Endothelial cell (in vitro differentiated cells): ENCODE measurements around the gene C16orf46. TPM values are rescaled to one million over a fixed set of nuclear protein-coding genes. Genes with fewer than 3 reads are reported as not detected.

Experiments used
- DNase-seq: peaks from one replicate; pipeline ENCODE4 v3.0.0; 2021; ENCODE audit warnings: low spot score
- H3K27ac Mint-ChIP-seq: one replicate; pipeline ENCODE4 v1.8.0; 2021; ENCODE audit warnings: mixed read lengths, inconsistent platforms; ENCODE audit not compliant: unreplicated experiment
- H3K27me3 Mint-ChIP-seq: one replicate; pipeline ENCODE4 v1.8.0; 2021; ENCODE audit warnings: mild to moderate bottlenecking, moderate library complexity, mixed read lengths, inconsistent platforms; ENCODE audit not compliant: unreplicated experiment
- H3K36me3 Mint-ChIP-seq: one replicate; pipeline ENCODE4 v1.8.0; 2021; ENCODE audit warnings: mild to moderate bottlenecking, low read depth, mixed read lengths, inconsistent platforms; ENCODE audit not compliant: unreplicated experiment
- H3K4me1 Mint-ChIP-seq: one replicate; pipeline ENCODE4 v1.8.0; 2021; ENCODE audit warnings: mild to moderate bottlenecking, mixed read lengths, inconsistent platforms; ENCODE audit not compliant: unreplicated experiment
- H3K4me3 Mint-ChIP-seq: one replicate; pipeline ENCODE4 v1.8.0; 2021; ENCODE audit warnings: mild to moderate bottlenecking, mixed read lengths, inconsistent platforms; ENCODE audit not compliant: unreplicated experiment
- H3K9me3 Mint-ChIP-seq: one replicate; pipeline ENCODE4 v1.8.0; 2021; ENCODE audit warnings: mixed read lengths, inconsistent platforms; ENCODE audit not compliant: unreplicated experiment
- total RNA-seq: library from RNA; stranded (reverse); fragmentation: NEBNext Ultra II Directional; extraction: Animal tissue kit (Norgen Biotek cat#: 25700); gene quantifications from one replicate; pipeline ENCODE4 v1.2.1, GENCODE V29; 2021; ENCODE audit not compliant: unreplicated experiment
- TF ChIP-seq, protein P1 (sequence below): fragments of 200-600 bp; sonication (generic); IDR thresholded peaks from one replicate; pipeline ENCODE4 v1.5.0; 2021; ENCODE audit warnings: antibody characterized with exemption; ENCODE audit not compliant: unreplicated experiment

C16orf46 gene
- total RNA-seq, 1 donor from 2014 or later = 0.18 TPM

DNA sequence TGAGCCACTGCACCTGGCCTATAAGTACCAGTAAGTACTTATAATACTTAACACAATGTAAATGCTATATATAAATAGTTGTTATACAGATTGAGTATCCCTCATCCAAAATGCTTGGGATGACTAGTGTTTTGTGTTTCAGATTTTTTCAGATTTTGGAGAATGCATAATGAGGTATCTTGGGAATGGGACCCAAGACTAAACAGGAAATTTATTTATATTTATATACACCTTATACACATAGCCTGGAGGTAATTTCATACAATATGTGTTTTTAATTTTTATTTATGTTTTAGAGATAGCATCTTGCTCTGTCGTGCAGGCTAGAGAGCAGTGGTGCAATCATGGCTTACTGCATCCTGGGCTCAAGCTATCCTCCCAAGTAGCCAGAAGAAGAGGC, 28.9 kb upstream of the C16orf46 start:
- no peak overlapping the region for H3K4me3 Mint-ChIP-seq
- no peak overlapping the region for H3K27ac Mint-ChIP-seq
- H3K9me3 Mint-ChIP-seq = no peaks in the 10 kb centered on the region
- peaks cover 2% of the 10 kb centered on the region for H3K27me3 Mint-ChIP-seq
- H3K36me3 Mint-ChIP-seq = no peaks in the 10 kb centered on the region
- no peak for DNase-seq
- TF ChIP-seq, protein P1, sequence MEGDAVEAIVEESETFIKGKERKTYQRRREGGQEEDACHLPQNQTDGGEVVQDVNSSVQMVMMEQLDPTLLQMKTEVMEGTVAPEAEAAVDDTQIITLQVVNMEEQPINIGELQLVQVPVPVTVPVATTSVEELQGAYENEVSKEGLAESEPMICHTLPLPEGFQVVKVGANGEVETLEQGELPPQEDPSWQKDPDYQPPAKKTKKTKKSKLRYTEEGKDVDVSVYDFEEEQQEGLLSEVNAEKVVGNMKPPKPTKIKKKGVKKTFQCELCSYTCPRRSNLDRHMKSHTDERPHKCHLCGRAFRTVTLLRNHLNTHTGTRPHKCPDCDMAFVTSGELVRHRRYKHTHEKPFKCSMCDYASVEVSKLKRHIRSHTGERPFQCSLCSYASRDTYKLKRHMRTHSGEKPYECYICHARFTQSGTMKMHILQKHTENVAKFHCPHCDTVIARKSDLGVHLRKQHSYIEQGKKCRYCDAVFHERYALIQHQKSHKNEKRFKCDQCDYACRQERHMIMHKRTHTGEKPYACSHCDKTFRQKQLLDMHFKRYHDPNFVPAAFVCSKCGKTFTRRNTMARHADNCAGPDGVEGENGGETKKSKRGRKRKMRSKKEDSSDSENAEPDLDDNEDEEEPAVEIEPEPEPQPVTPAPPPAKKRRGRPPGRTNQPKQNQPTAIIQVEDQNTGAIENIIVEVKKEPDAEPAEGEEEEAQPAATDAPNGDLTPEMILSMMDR = no peak
- H3K4me1 Mint-ChIP-seq = no peaks in the 10 kb centered on the region

DNA sequence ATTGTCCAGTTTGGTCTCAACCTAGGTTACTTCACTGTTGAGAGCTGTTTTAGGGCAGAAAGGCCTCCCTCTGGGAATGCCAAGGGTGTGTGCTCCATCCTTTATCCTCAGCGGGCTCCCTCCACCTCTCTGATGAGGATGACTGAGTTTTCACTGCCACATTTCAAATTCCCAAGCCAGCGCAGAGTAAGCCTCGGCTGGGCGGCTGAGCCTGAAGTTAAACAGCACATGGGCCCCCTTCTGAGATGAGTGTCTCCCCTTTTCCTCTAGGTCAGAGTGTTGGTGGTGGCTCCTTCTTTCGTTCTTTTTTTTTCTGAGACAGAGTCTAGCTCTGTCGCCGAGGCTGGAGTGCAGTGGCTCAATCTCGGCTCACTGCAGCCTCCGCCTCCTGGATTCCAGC, 24.7 kb upstream of the C16orf46 start:
- Mint-ChIP-seq H3K4me1 (no peaks in the 10 kb centered on the region), H3K27me3 (peaks cover 3% of the 10 kb centered on the region), H3K4me3 (no peak overlapping the region), H3K9me3 (no peaks in the 10 kb centered on the region), H3K27ac (no peak overlapping the region), H3K36me3 (no peaks in the 10 kb centered on the region)
- TF ChIP-seq, protein P1 = no peak
- DNase-seq = no peak

DNA sequence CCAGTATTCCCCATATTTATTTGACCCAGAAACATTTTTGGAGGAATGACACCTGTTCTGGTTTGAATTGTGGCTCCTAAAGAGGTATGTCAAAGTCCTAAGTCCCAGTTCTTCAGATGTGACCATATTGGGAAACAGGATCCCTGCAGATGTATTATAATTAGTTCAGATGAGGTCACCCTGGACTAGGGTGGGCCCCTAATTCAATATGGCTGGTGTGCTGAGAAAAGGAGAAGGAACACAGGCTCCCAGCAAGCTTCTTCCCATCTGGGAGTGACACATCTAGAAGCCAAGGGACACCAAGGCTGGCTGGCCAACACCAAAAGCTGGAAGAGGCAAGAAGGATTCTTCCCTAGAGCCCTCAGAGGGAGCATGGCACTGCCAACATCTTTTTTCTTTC, 22.9 kb upstream of the C16orf46 start:
- no peak for DNase-seq
- Mint-ChIP-seq H3K4me3 (no peak overlapping the region), H3K36me3 (no peaks in the 10 kb centered on the region), H3K9me3 (no peaks in the 10 kb centered on the region), H3K27ac (no peak overlapping the region), H3K4me1 (no peaks in the 10 kb centered on the region), H3K27me3 (peaks cover 3% of the 10 kb centered on the region)
- TF ChIP-seq, protein P1 = no peak

DNA sequence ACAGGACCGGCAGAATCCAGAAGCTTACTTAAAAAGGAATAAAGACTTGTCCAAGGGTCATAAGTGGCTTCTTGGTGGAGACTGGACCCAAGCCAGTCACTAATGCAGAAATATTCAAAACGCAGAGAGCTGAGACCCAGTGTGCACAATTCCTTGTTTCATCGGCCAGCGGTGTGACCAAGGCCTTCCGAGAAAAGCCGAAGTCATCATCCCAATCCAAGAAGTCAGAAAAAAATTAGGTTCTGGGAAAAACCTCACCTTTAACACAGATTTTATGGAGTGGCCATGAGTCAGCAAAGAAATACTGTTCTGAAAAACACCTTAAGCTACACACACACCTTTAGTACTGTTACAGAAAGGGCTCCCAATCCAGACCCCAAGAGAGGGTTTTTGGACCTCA, 20.2 kb upstream of the C16orf46 start:
- no peaks in the 10 kb centered on the region for H3K9me3 Mint-ChIP-seq
- TF ChIP-seq, protein P1 = no peak
- DNase-seq = no peak
- H3K36me3 Mint-ChIP-seq = no peaks in the 10 kb centered on the region
- no peak overlapping the region for H3K27ac Mint-ChIP-seq
- H3K4me1 Mint-ChIP-seq = no peaks in the 10 kb centered on the region
- H3K27me3 Mint-ChIP-seq = peaks cover 5% of the 10 kb centered on the region
- H3K4me3 Mint-ChIP-seq = no peak overlapping the region

DNA sequence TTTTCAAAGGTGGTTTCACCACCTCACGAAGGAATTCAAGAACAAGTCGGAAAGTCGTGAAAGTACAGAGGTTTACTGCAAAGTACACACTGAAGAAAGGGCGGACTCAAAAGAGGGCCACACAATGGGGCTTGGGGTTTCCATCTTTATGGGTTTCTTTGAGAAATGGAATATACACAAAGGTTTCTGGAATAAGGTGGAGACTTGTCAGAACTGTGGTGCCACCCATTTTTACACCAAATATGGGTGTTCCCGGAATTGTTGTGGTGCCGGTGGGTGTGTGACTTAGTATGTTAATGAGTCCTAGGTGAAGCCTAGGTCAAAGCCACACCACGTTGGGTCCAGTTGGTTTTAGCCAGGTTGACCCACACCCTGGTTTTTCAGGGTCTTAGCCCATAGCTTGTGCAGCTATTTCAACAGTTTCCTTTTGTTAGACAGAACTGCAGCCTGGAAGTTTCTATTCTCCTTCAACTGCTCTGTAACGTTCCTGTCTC, 19.7 kb upstream of the C16orf46 start:
- no peaks in the 10 kb centered on the region for H3K9me3 Mint-ChIP-seq
- H3K4me1 Mint-ChIP-seq = no peaks in the 10 kb centered on the region
- DNase-seq = no peak
- H3K36me3 Mint-ChIP-seq = no peaks in the 10 kb centered on the region
- peak overlapping the region; percentile 53 for H3K4me3 Mint-ChIP-seq
- H3K27ac Mint-ChIP-seq = no peak overlapping the region
- TF ChIP-seq, protein P1 = no peak
- H3K27me3 Mint-ChIP-seq = peaks cover 5% of the 10 kb centered on the region
